Measurements from ENCODE around the gene STOX1.
"Not testable (repeated sequence)": the region's sequence is repeated elsewhere in the genome, so short reads cannot be mapped to it uniquely, and the experiment has no call there.

The STOX1 gene

GRCh38 chr10:68837626-68838322 lies 10.4 kb downstream of the STOX1 start:
- no peaks in the 10 kb centered on the region for H3K27me3 ChIP-seq
- no peak overlapping the region for H3K4me3 ChIP-seq (ENCODE audit: low read depth in 1 of 2, low read length in 1 of 2)
- H3K27ac ChIP-seq, result no peak overlapping the region
- H3K36me3 ChIP-seq, result no peaks in the 10 kb centered on the region
- H3K9me3 ChIP-seq, result no peaks in the 10 kb centered on the region
- no peak for TF ChIP-seq CTCF (IDR thresholded peaks at IDR 0.05)
- no peaks in the 10 kb centered on the region for H3K4me1 ChIP-seq (ENCODE audit: control insufficient read depth in 1 of 2, insufficient read depth in 1 of 2, low read depth in 1 of 2, low read length in 1 of 2)

GRCh38 chr10:68840650-68841049 lies 13.3 kb downstream of the STOX1 start:
- H3K4me3 ChIP-seq (ENCODE audit: low read depth in 1 of 2, low read length in 1 of 2); H3K27ac ChIP-seq; H3K4me1 ChIP-seq (ENCODE audit: control insufficient read depth in 1 of 2, insufficient read depth in 1 of 2, low read depth in 1 of 2, low read length in 1 of 2): not testable (repeated sequence)

GRCh38 chr10:68848281-68848680 lies 20.9 kb downstream of the STOX1 start:
- Histone ChIP-seq H3K36me3 (no peaks in the 10 kb centered on the region), H3K4me3 (ENCODE audit: low read depth in 1 of 2, low read length in 1 of 2) (no peak overlapping the region), H3K4me1 (ENCODE audit: control insufficient read depth in 1 of 2, insufficient read depth in 1 of 2, low read depth in 1 of 2, low read length in 1 of 2) (no peaks in the 10 kb centered on the region), H3K9me3 (no peaks in the 10 kb centered on the region), H3K27ac (no peak overlapping the region), H3K27me3 (no peaks in the 10 kb centered on the region)
- TF ChIP-seq CTCF (IDR thresholded peaks at IDR 0.05), result no peak

More at GRCh38 chr10:68840650-68841049, 13.3 kb downstream of the STOX1 start:
- not testable (repeated sequence) for H3K27me3 ChIP-seq, H3K36me3 ChIP-seq, H3K9me3 ChIP-seq

GRCh38 chr10:68848806-68849205 lies 21.5 kb downstream of the STOX1 start:
- Histone ChIP-seq H3K4me1 (ENCODE audit: control insufficient read depth in 1 of 2, insufficient read depth in 1 of 2, low read depth in 1 of 2, low read length in 1 of 2) (no peaks in the 10 kb centered on the region), H3K36me3 (no peaks in the 10 kb centered on the region)
- no peak for TF ChIP-seq CTCF (IDR thresholded peaks at IDR 0.05)

GRCh38 chr10:68856352-68856751 lies 29.0 kb downstream of the STOX1 start:
- H3K27ac ChIP-seq, result no peak overlapping the region
- no peak for TF ChIP-seq CTCF (IDR thresholded peaks at IDR 0.05)
- H3K4me1 ChIP-seq (ENCODE audit: control insufficient read depth in 1 of 2, insufficient read depth in 1 of 2, low read depth in 1 of 2, low read length in 1 of 2), result no peaks in the 10 kb centered on the region
- H3K4me3 ChIP-seq (ENCODE audit: low read depth in 1 of 2, low read length in 1 of 2), result no peak overlapping the region
- no peaks in the 10 kb centered on the region for H3K27me3 ChIP-seq
- peaks cover 6% of the 10 kb centered on the region for H3K9me3 ChIP-seq
- H3K36me3 ChIP-seq, result no peaks in the 10 kb centered on the region

More at GRCh38 chr10:68848806-68849205, 21.5 kb downstream of the STOX1 start:
- H3K9me3 ChIP-seq, result no peaks in the 10 kb centered on the region
- H3K4me3 ChIP-seq (ENCODE audit: low read depth in 1 of 2, low read length in 1 of 2), result no peak overlapping the region
- no peak overlapping the region for H3K27ac ChIP-seq
- H3K27me3 ChIP-seq, result no peaks in the 10 kb centered on the region

- Histone ChIP-seq H3K4me1 (ENCODE audit: control insufficient read depth in 1 of 2, insufficient read depth in 1 of 2, low read depth in 1 of 2, low read length in 1 of 2) (no peaks in the 10 kb centered on the region), H3K27ac (no peak overlapping the region), H3K4me3 (ENCODE audit: low read depth in 1 of 2, low read length in 1 of 2) (no peak overlapping the region), H3K36me3 (no peaks in the 10 kb centered on the region), H3K9me3 (peaks cover 6% of the 10 kb centered on the region), H3K27me3 (no peaks in the 10 kb centered on the region)
- no peak for TF ChIP-seq CTCF (IDR thresholded peaks at IDR 0.05)
Measured at GRCh38 chr10:68857005-68857404, 29.7 kb downstream of the STOX1 start.

All from neutrophil (primary cell).